Measurements from ENCODE around the gene CLDN22.

Gene CLDN22

DNA sequence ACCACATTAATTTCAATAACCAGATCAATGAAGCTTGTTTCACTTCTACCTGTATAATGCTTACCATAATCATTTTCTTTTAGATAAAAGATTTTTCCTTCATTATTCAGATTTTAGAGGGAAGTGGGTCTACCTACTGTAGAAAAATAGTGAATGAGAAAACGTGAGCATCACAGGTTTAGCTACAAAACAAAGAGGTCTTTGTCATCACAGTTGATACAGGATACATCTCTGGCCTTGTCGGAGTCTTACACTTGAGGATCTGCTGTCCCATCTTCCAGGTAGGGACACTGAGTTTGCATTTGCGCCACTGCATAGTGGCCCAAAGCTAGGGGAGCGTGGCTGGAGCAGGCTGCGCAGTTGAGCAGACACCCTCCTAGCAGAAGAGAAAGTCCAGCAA is 1.4 kb upstream of the CLDN22 start:
- no peak for DNase-seq (ENCODE audit: low read depth in 2 of 2)

- DNase-seq (ENCODE audit: low read depth in 2 of 2) = no peak
These were observed 1.0 kb upstream of the CLDN22 start for GRCh38 chr4:183321079-183321478.

- DNase-seq (ENCODE audit: low read depth in 2 of 2) = no peak
These were observed 1.4 kb downstream of the CLDN22 start for GRCh38 chr4:183318656-183319055.

DNA sequence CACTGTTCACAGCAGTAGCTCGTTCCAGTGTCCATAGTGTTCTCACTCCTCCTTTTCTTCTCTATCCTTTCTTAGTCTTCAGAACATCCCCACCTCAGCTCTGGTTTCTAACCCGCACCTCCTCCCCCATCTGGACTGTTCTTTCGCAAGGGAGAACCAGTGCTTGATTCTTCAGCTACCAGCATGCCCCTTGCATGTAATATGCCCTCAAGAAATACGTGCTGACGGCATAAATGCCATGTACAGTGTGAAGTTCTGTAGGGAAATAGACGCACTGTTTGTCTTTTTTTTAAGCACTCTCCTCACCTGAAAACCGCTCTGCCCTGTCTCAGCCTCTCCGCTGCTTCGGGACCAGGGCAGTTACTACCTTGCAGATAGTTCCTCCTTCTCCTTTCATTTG is 5.3 kb downstream of the CLDN22 start:
- DNase-seq (ENCODE audit: low read depth in 2 of 2) = no peak

GRCh38 chr4:183314336-183314735 is 5.7 kb downstream of the CLDN22 start:
- no peak for DNase-seq (ENCODE audit: low read depth in 2 of 2)

GRCh38 chr4:183312841-183313240 is 7.2 kb downstream of the CLDN22 start:
- DNase-seq (ENCODE audit: low read depth in 2 of 2) = no peak

- no peak for DNase-seq (ENCODE audit: low read depth in 2 of 2)
These were observed 13.3 kb downstream of the CLDN22 start for GRCh38 chr4:183306811-183307210.

DNA sequence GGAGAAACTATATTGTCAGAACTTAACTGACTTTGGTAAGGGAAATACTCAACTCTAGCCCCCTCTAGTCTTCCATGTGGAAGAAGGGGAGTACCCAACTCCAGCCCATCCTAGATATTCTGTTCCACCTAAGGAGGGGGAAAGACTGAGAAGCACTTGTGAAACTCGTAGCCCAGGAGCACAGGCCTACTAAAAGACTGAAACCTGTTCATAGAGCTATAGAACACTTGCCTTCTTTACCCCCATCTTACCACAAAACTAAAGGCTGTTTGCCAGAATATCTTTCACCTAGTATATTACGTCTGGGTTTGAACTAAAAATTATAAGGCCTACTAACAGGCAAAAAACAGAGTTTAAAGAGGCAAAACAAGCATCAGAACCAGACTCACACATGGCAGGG is 15.5 kb downstream of the CLDN22 start:
- no peak for DNase-seq (ENCODE audit: low read depth in 2 of 2)

DNA sequence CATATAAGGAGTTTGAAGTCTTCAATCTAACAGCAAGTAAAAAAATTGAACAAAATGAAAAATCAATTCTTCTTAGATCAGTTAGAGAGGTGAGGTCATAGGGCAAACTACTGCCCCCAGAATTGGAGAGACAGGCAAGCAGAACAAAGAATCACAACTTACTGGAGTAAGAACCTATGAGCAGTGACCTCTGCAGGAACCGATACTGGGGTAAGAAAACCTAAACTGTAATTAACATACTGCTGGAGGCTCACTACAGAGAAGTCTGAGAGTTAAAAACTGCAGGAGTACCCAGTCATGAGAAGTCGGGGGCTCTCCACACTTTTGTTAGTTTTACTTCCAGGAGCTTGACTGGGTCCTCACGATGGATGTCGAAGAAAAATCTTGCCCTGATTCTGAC is 16.0 kb downstream of the CLDN22 start:
- no peak for DNase-seq (ENCODE audit: low read depth in 2 of 2)

DNA sequence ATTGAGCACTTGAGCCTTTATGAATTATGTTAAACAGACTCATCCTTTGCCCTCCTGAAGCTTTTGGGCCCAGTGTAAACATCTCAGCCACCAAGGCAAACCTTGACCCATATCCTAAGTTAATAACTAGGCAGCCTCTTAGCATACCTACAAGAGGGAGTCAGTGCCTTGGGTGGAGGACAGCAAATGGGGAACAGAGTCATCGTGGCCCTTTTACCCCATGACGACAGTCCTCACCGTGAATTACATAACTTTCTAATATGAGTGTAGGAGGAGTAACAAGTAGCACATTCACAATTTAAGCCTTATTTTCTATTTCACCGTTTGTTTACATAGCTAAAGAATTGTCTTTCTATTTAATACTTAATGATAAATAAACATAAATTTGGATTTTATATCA is 16.8 kb downstream of the CLDN22 start:
- DNase-seq (ENCODE audit: low read depth in 2 of 2) = no peak

DNA sequence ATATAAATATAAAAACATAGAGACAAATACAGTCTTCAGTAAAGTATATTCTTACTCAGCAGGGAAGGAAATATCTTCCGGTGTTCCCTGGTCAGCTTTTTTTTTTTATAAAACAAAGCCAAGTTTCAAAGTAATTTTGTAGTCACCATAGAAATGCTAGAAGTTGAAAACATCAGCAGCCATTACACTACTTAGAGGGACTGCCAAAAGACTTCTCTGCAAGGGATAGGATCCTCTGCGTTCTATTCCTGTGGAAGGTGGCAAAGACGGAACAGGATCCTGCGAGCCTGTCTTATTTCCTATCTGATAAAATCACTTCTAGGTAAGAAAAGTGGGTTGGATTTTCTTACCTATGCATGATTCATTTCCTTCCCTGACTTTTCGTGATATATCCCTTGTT is 19.4 kb downstream of the CLDN22 start:
- DNase-seq (ENCODE audit: low read depth in 2 of 2) = no peak

DNA sequence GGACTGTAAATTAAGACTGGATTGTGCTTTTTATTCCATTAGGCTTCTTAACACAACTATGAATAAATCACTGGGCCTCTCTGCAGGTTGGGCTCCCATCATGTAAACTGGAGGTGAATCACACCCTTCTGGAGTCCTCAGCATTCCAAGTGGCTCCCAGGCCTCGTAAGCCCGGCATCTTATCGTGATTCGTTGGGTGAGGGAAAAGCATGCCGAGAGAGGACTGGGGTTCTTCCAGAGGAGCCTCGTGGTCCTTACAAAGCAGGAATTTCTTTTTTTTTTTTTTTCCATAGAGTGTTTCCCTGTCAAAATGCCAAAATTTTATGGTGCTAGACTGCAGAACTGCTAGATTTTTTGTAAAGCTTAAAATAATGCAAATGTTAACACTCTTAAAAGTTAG is 20.0 kb downstream of the CLDN22 start:
- DNase-seq (ENCODE audit: low read depth in 2 of 2) = no peak

DNA sequence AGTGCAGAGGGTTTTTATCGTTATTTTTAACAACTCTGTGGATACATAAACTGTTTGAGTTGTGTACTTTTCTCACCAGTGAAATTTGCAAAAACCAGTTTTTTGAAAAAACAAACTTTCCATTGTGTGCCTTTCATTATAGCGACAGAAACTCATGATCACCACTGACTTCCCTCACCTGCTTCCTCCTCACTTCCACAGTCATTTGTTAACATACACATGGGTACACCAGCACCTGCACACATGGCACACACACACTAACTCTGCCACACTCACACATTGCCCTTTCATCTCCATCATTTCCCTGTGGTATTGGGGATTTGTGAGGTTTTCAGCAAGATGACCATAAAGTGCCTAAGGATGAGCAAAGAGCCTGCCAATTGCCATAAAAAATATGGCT is 20.6 kb downstream of the CLDN22 start:
- DNase-seq (ENCODE audit: low read depth in 2 of 2) = no peak

DNA sequence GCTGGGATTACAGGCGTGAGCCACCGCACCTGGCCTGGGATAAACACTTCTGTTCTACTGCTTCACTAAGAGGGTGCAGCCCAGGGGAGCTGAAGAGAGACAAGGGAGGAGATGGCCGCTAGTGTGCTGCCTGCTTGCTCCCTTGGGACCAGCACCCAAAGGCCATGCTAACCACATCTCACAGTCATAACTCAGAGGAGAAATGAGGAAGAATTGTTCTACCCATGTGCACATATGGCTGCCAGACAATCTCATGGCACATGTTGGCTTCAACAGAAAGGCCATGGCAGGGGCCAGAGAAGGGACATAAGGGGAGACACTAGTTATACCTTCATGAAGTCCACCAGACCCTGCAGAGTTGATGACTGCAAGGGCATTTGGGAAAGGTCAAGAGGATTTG is 22.4 kb downstream of the CLDN22 start:
- DNase-seq (ENCODE audit: low read depth in 2 of 2) = no peak

GRCh38 chr4:183295711-183296110 is 24.4 kb downstream of the CLDN22 start:
- no peak for DNase-seq (ENCODE audit: low read depth in 2 of 2)

DNA sequence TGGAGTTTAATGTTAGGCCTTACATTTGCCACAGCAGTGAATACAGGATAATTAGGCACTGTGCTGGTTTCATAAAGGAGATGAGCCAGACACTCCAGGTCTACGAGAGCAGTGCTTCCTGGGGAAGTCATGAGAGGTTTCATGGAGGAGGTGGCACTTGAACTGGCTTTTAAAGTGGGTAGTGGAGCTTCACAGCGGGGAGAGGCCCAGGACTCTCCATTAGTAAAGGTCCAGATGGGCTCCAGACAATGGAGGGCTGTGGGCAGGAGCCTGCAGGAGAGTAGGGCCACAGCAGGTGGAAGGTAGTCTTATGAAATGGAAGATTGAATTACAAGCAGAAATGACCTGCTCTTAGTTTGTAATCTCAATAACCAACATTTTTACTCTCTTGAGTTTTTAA is 29.0 kb downstream of the CLDN22 start:
- no peak for DNase-seq (ENCODE audit: low read depth in 2 of 2)

DNA sequence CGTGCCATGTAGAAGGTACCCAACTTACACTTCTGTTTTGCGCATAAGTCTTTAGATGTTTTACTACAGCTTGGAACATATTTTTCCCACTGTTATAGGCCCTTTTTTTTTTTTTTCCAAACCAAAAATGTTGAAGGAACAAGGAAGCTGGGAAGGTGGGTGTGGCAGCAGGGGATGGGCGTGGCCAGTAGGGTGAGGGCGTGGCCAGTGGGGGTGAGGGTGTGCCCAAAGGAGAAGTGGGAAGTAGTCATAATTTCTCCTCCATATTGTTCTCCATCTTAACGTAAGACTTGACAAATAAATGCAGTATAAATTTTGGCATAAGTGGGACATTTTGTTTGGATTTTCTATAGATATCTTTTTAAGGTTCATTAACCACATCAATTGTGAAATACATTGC is 30.4 kb downstream of the CLDN22 start:
- DNase-seq (ENCODE audit: low read depth in 2 of 2) = no peak

DNA sequence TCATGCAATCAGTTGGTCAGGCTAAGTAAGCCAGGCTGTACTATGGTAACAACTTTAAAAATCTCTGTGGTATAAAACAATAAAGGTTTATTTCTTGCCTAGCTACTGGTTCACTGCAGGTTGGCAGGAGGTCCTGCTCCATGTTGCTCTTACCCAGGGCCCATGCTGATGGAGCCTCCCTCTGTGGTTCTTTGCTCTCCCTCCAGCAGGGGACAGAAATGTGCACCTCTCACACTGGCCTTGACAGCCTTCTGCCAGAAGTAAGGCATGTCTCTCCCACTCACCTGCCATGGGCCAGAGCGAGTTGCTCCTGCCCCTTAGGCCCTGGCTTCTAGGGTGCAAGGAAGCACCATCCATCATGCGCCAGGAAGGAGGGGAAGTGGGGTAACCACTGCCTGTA is 31.1 kb downstream of the CLDN22 start:
- DNase-seq (ENCODE audit: low read depth in 2 of 2) = no peak

DNA sequence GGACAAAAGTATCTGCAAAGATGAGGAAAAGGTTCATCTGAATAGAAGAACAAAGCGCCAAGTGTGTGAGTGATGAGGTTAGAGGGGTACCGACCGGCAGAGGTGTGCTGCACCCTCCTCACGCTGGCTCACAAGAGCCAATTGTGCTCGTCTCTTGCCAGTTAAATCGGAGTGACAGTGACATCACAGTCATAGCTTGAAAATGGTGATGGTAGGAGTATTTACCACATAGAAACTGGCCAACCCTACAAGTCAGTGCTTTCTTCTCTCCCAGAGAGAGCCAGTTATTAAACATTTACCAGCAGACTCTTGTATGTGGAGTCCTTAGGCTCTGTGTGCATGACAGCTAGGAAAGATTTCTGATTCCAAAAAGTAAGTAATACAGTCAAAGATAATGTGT is 32.4 kb downstream of the CLDN22 start:
- DNase-seq (ENCODE audit: low read depth in 2 of 2) = no peak

- no peak for DNase-seq (ENCODE audit: low read depth in 2 of 2)
These were observed 32.8 kb downstream of the CLDN22 start for GRCh38 chr4:183287309-183287659.

DNA sequence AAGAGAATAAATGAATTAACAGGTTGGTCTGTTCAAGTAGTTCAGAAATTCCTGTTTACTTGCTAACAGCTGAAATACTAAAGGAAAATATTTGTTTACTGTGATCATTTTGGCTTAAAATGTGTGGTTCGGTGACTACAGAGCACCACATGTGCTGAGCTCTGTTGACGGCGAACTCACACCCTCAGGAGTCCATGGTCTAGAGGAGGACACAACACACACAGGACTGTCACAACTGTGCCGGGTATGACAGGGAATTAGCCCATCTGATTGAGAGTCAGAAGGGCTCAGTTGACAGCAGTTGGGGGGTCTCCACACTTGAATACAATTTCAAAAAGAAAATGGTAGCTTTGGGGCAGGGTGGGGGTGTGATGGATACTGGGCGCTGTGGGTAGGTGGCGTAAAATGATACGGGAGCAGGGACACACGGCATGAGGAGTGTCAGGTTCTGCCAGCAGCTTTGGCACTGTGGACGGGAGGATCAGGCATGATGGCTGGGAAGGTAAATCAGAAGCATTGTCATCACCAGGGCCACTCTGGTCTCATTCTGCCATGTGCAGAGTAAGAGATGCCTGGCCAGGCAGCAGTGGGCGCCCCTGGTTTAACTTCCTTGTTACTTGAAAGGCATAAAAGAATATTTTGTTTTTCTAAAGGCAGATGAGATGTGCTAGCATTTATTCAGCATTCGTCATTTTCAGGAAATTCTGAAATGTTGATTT is 33.3 kb downstream of the CLDN22 start:
- no peak for DNase-seq (ENCODE audit: low read depth in 2 of 2)

DNA sequence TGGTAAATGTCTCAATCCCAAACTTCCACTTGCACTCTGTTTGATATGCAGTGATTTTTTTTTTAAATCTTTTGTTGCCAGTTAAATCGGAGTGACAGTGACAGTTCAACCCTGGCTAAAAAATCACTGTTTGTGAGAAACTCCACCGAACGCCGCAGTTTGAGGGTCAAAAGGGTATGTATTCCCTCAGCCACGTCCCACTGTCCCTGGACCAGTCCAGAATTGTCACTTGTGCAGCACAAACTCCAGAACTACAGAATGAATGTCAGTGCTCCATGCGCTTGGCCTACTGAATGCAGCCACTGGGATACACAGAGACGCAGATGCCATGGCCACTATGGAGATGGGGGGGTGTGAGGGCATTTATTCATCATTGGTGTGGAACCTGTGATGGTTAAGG is 34.2 kb downstream of the CLDN22 start:
- no peak for DNase-seq (ENCODE audit: low read depth in 2 of 2)

DNA sequence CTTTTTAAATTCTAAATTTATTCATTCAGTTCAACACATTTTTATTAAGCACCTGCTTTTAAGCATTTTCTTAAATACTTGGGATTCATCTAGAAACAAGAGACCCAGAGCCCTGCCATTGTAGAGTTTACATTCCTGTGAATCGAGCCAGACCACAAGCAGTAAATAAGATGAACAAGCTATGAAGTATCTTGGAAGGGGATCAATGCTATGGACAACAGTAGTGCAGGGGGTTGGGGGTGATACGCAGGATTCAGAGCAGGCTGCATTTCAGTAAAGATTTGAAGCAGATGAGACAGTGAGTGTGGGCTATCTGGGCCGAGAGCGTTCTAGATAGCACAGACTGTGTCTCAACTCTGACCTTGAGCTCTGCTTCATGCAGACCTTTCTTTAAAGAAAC is 35.1 kb downstream of the CLDN22 start:
- DNase-seq (ENCODE audit: low read depth in 2 of 2) = no peak

DNA sequence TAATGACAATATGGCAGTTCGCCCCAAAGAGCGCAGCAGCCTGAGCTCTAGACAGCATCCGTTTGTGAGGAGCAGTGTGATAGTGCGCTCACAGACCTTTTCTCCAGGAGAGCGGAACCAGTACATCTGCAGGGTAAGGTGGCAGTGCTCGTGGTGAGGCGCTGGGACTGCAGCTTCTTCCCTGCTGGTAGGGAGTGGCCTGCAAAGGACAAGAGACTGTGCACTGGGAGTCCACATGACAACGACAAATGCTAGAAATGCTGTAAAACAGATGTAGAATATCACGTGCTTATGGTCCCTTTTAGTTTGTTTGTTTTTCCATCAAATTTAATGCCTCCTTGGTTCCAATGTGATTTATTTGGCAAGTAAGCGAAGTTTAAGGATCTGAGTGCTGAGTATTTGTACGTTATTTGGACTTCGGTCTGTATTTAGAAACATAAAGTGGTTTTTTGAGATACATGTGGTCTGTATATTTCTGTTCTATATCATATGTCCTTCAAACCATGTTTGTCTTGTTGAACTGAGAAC is 35.8 kb downstream of the CLDN22 start:
- DNase-seq (ENCODE audit: low read depth in 2 of 2) = no peak
